ENCODE results near the gene TNIK. TPM values are rescaled to one million over a fixed set of nuclear protein-coding genes. Genes with fewer than 3 reads are reported as not detected.

The TNIK gene
- total and polyA plus RNA-seq, 2 of the 13 experiments (the other 11 are each of a cell fraction or from before 2014, with no cell fraction given) = 0.15 to 0.22 TPM

- TF ChIP-seq KLF13 (CRISPR knock-in tag; IDR thresholded peaks at IDR 0.05) (no peak), FOXO1 (CRISPR knock-in tag; IDR thresholded peaks at IDR 0.05) (peak; percentile 100), ZFX (CRISPR knock-in tag; IDR thresholded peaks at IDR 0.05; ENCODE audit: low read depth) (peak; percentile 61), EZH2 (conservative IDR thresholded peaks at IDR 0.05; ENCODE audit: low read depth, low read length) (no peak), TOE1 (CRISPR knock-in tag; IDR thresholded peaks at IDR 0.05) (no peak), ATAD3A (CRISPR knock-in tag; IDR thresholded peaks at IDR 0.05) (no peak), SMAD9 (CRISPR knock-in tag; IDR thresholded peaks at IDR 0.05) (no peak), SIX1 (CRISPR knock-in tag; IDR thresholded peaks at IDR 0.05; ENCODE audit: borderline replicate concordance) (peak; percentile 72; the same call in 1 of the 2 replicates), MIER3 (CRISPR knock-in tag; IDR thresholded peaks at IDR 0.05; ENCODE audit: borderline replicate concordance) (peak; percentile 98), ZNF441 (CRISPR knock-in tag; IDR thresholded peaks at IDR 0.05; ENCODE audit: borderline replicate concordance) (peak; percentile 58), FOSL2 (CRISPR knock-in tag; IDR thresholded peaks at IDR 0.05) (peak; percentile 96), SOX13 (IDR thresholded peaks at IDR 0.05) (peak; percentile 99), SOX13 (CRISPR knock-in tag; conservative IDR thresholded peaks at IDR 0.05 in 1 of 2, IDR thresholded peaks at IDR 0.05 in 1 of 2) (peak in 1 of 2 experiments; percentile 100; a peak in 2 of 4 replicates), KMT2B (CRISPR knock-in tag; IDR thresholded peaks at IDR 0.05) (peak; percentile 67), PLRG1 (conservative IDR thresholded peaks at IDR 0.05) (no peak), RBAK (CRISPR knock-in tag; IDR thresholded peaks at IDR 0.05) (no peak), ZNF33A (CRISPR knock-in tag; IDR thresholded peaks at IDR 0.05; ENCODE audit: borderline replicate concordance) (no peak), POLR2AphosphoS2 (IDR thresholded peaks at IDR 0.05; ENCODE audit: low read depth, low read length) (no peak), RARA (CRISPR knock-in tag; IDR thresholded peaks at IDR 0.05) (peak; percentile 98), GTF2F1 (IDR thresholded peaks at IDR 0.05; ENCODE audit: low read length) (no peak), MAF1 (CRISPR knock-in tag; IDR thresholded peaks at IDR 0.05; ENCODE audit: borderline replicate concordance) (no peak), ZNF138 (CRISPR knock-in tag; IDR thresholded peaks at IDR 0.05; ENCODE audit: low read depth) (no peak), ZNF713 (CRISPR knock-in tag; IDR thresholded peaks at IDR 0.05) (no peak), ZNF337 (CRISPR knock-in tag; IDR thresholded peaks at IDR 0.05; ENCODE audit: borderline replicate concordance, low read depth) (no peak)
- TF ChIP-seq, protein P1, sequence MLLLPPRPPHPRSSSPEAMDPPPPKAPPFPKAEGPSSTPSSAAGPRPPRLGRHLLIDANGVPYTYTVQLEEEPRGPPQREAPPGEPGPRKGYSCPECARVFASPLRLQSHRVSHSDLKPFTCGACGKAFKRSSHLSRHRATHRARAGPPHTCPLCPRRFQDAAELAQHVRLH (CRISPR knock-in tag; IDR thresholded peaks at IDR 0.05; ENCODE audit: borderline replicate concordance, low read depth) = peak; percentile 64; the same call in 1 of the 2 replicates
- TF ChIP-seq, protein P2, sequence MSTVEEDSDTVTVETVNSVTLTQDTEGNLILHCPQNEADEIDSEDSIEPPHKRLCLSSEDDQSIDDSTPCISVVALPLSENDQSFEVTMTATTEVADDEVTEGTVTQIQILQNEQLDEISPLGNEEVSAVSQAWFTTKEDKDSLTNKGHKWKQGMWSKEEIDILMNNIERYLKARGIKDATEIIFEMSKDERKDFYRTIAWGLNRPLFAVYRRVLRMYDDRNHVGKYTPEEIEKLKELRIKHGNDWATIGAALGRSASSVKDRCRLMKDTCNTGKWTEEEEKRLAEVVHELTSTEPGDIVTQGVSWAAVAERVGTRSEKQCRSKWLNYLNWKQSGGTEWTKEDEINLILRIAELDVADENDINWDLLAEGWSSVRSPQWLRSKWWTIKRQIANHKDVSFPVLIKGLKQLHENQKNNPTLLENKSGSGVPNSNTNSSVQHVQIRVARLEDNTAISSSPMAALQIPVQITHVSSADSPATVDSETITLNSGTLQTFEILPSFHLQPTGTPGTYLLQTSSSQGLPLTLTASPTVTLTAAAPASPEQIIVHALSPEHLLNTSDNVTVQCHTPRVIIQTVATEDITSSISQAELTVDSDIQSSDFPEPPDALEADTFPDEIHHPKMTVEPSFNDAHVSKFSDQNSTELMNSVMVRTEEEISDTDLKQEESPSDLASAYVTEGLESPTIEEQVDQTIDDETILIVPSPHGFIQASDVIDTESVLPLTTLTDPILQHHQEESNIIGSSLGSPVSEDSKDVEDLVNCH (CRISPR knock-in tag; IDR thresholded peaks at IDR 0.05) = no peak
- TF ChIP-seq, protein P3, sequence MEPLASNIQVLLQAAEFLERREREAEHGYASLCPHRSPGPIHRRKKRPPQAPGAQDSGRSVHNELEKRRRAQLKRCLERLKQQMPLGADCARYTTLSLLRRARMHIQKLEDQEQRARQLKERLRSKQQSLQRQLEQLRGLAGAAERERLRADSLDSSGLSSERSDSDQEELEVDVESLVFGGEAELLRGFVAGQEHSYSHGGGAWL (CRISPR knock-in tag; IDR thresholded peaks at IDR 0.05) = no peak
These were observed 415.1 kb downstream of the TNIK start (continued) for GRCh38 chr3:171044835-171045793.

Measured in HepG2 (cell line).